ENCODE measurements around the gene AFAP1L2.

GRCh38 chr10:114282526-114282925, 121.8 kb downstream of the AFAP1L2 start:
- TF ChIP-seq, protein P1, sequence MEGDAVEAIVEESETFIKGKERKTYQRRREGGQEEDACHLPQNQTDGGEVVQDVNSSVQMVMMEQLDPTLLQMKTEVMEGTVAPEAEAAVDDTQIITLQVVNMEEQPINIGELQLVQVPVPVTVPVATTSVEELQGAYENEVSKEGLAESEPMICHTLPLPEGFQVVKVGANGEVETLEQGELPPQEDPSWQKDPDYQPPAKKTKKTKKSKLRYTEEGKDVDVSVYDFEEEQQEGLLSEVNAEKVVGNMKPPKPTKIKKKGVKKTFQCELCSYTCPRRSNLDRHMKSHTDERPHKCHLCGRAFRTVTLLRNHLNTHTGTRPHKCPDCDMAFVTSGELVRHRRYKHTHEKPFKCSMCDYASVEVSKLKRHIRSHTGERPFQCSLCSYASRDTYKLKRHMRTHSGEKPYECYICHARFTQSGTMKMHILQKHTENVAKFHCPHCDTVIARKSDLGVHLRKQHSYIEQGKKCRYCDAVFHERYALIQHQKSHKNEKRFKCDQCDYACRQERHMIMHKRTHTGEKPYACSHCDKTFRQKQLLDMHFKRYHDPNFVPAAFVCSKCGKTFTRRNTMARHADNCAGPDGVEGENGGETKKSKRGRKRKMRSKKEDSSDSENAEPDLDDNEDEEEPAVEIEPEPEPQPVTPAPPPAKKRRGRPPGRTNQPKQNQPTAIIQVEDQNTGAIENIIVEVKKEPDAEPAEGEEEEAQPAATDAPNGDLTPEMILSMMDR (IDR thresholded peaks at IDR 0.05), result no peak
- TF ChIP-seq POLR2A (IDR thresholded peaks at IDR 0.05), result no peak

Data from right lobe of liver (tissue), 4 donors.